CD4-positive, alpha-beta T cell treated with Interleukin-1 beta for 1 hour (primary cell): ENCODE data around the gene OLFML3.
"Not testable (repeated sequence)": the region's sequence is repeated elsewhere in the genome, so short reads cannot be mapped to it uniquely, and the experiment has no call there.

Source experiments
- DNase-seq, 2 donors: peaks; one replicate each; pipeline ENCODE4 v3.0.0-alpha.2; 2020 to 2022

Gene OLFML3

GRCh38 chr1:113993072-113993471 is 13.8 kb downstream of the OLFML3 start:
- DNase-seq: no peak

- no peak for DNase-seq
These were observed 14.5 kb downstream of the OLFML3 start for GRCh38 chr1:113993766-113994165.

GRCh38 chr1:113995382-113995781 is 16.1 kb downstream of the OLFML3 start:
- DNase-seq: no peak

DNA sequence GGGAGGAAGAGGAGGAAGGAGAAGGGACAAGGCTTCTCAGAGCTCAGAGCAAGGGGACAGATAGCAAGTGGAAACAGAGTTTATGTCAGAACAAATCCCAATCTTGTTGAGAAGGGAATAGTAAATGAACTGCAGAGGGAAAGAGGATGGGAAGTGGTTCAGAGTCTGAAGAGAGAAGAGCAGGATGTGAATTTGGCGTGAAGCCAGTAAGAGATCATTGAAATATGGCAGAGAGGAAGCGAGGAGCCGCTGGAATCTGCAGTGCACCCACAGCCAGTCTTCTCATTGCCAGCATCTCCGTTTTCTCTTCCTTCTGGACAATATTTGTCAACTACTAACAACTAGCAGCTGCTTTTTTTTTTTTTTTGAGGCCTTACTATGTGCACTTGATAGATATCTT is 19.1 kb downstream of the OLFML3 start:
- no peak for DNase-seq

GRCh38 chr1:113999233-113999632 is 20.0 kb downstream of the OLFML3 start:
- no peak for DNase-seq

DNA sequence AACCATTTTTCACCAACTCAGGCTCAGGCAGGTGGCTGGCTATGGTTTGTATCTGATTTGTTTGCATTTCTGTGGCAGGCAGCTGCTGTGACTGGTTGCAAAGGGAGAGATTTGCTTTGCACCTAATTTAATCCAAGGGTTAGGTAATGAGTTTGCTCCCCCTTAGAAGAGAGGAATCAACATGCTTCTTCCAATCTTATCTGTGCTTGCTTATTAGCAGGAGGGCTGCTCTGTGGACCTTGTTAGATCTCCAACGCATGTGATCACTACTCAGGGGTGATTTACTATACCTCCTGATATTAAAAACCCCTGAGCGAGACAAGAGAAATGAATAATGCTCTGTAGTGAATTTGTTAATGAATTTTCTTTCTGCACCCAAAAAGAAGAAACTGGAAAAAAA is 20.5 kb downstream of the OLFML3 start:
- no peak for DNase-seq

GRCh38 chr1:114000406-114000805 is 21.1 kb downstream of the OLFML3 start:
- no peak for DNase-seq

GRCh38 chr1:114002492-114003239 is 23.4 kb downstream of the OLFML3 start:
- DNase-seq: no peak

DNA sequence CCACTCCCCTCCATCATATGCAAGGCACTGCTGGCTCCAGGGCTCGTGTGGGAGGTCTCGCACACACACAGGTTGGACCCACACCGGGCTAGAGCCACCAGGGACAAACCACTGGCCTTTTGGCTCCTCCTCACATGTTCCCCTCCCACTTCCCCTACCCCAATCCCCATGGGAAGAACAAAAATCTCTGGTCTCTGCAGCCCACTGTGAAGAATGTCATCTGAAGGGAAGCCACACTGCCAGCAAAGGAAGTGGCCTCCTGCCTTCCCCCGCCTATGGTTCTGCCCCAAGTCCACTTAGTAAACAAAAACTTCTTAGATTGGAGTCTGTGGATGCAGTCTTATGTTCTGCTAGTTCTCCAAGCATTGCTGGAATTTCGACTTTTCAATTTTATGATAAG is 24.2 kb downstream of the OLFML3 start:
- DNase-seq: no peak

DNA sequence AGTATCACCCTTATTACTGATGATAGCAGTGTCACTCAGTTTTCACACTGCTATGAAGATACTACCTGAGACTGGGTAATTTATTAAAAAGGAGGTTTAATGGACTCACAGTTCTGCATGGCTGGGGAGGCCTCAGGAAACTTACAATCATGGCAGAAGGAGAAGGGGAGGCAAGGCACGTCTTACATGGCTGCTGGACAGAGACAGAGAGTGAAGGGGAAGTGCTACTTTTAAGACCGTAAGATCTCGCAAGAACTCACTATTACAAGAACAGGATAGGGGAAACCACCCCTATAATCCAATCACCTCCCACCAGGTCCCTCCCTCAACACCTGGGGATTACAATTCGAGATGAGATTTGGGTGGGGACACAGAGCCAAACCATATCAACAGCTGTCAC is 27.6 kb downstream of the OLFML3 start:
- not testable (repeated sequence) for DNase-seq

- DNase-seq: no peak
These were observed 29.2 kb downstream of the OLFML3 start for GRCh38 chr1:114008480-114008941.

- no peak for DNase-seq
These were observed 29.7 kb downstream of the OLFML3 start for GRCh38 chr1:114008993-114009392.

- DNase-seq: no peak
These were observed 30.1 kb downstream of the OLFML3 start for GRCh38 chr1:114009393-114009792.

DNA sequence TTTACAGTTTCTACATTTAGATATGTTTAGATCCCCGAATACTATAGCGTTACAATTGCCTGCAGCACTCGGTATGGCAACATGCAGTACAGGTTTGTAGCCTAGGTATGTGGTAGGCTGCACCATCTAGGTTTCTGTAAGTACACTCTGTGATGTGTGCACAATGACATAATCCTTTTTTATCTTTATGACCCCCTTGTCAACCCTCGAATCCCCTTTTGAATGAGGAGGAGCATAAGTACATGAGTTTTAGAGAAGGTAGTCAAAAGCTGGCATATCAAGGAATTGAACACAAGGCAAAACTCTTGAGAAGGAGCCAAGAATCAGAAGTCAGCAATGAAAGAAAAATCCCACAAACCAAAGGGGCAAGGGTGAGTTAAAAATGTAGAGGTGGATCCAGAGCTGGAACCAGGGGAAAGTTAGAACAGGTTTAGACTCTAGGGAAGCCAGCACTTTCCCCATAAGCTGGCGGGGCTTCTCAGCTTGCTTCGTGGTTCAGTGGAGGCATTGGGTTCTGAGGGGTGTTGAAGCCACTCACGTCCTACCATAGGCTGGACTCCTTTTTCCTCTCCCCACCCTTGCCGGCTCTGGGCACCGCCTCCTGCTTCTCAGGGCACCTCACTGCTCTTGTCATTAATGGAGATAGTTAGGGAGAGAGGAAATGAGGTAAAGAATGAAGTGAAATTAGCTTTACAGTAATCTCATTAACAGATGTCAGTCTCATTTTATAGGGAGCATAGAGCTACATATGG is 31.3 kb downstream of the OLFML3 start:
- no peak for DNase-seq

DNA sequence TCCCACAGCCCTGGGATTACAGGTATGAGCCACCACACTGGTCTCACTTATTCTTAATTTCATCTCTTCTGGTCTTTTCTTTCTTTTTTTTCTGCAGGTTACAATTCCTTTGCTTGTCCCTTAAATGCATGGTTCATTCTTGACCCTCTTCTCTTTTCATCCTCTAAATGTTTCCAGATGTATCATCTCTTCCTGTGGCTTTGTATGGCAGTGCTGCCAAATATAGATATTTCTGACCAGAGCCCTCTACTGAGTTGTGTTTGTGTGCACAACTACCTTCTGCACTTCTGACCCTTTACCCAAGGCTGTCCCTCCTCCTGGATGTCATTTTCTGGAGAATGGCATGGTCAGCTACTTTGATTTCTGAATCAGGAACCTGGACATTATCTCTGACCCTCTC is 32.5 kb downstream of the OLFML3 start:
- no peak for DNase-seq

- no peak for DNase-seq
These were observed 35.8 kb downstream of the OLFML3 start for GRCh38 chr1:114015075-114015474.

- DNase-seq: not testable (repeated sequence)
These were observed 40.5 kb downstream of the OLFML3 start for GRCh38 chr1:114019724-114020123.

DNA sequence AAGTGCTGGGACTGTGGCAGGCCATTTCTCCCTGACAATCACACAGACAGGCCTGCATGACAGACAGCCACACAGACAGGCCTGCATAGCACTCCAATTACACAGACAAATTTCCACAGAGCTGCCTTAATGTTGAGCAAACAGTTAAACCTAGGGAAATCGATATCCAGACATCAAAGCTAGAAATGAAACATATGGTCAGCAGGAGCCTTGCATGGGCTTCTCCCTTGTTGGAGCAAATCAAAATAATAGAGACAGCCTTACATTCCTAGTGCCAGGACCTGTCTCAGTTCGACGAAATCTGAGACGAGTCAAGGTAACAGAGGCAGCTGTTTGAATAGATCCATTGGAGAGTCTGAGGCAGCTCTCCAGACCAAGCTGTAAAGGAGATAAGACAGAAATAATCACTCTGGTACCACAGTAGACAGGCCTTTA is 42.4 kb downstream of the OLFML3 start:
- DNase-seq: no peak

DNA sequence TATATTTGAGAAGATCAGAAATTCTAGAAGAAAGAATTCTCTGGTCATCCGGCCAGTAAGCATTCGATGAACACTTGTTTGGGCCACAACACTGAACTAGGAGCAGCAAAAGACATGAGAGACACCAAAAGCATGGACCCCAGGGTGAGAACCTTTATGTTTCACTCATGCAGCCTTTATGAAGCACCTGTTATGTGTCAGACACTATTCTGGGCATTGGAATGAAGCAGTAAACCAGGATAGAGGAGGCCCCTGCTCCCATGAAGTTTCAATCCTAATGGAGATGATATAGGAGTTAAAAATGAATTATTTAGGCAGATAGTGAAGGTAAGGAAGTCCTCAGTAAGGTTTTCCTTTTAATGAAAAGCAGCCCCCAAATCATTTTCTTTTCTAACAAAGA is 43.6 kb downstream of the OLFML3 start:
- DNase-seq: no peak

DNA sequence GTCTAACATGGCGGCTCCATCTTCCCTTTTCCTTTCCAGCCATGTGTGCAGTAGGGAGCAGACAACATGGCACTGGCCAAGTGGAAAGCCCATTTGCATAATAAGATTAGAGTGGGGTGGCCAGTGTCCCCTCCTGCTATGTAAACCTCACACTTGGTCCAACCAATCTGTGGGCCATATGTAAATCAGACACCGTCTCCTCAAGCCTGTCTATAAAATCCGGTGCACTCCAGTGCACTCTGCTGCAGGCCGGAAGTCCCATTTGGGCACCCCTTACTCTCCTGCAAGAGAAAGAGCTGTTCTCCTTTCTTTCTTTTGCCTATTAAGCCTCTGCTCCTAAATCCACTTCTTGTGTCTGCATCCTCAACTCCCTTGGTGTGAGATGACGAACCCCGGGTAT is 44.1 kb downstream of the OLFML3 start:
- DNase-seq: no peak

GRCh38 chr1:114024049-114024448 is 44.8 kb downstream of the OLFML3 start:
- no peak for DNase-seq

DNA sequence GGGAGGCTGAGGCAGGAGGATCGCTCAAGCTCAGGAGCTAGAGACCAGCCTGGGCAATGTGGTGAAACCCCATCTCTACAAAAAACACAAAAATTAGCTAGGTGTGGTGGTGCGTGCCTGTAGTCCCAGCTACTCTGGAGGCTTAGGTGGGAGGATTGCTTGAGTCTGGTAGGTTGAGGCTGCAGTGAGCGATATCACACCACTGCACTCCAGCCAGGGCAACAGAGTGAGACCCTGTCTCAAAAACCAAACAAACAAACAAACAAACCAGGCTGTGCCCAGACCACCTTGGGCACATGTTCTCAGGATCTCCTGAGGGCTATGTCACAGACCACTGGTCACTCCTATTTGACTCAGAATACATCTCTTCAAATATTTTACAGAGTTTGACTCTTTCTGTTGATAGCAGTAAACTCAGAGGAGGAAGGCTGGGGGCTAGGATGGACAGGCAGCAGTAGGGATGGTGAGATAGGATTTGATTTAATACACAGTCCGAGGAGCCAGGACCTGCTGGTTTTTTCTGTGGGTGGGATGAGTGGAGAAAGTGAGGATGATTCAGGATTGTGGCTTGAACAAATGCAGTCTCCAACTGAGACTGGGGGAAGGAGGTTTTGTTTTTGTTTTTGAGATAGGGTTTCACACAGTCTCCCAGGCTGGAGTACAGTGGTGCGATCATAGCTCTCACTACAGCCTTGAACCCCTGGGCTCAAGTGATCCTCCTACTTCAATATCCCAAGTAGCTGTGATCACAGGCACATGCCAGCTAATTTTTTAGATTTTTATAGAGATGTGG is 46.5 kb downstream of the OLFML3 start:
- DNase-seq: no peak

GRCh38 chr1:114026797-114027196 is 47.5 kb downstream of the OLFML3 start:
- DNase-seq: no peak
